Stimulated activated CD4-positive, alpha-beta T cell treated with anti-CD3 and anti-CD28 coated beads, TNF-alpha, amount 100 ng/mL, for 4 hours (primary cell): Measurements from ENCODE around the gene ADTRP.

Experiments used
- DNase-seq, 3 experiments: peaks; one replicate each; pipeline ENCODE4 v3.0.0-alpha.2; 2020; ENCODE audit warnings: low read depth in 3 of 3

ADTRP gene

GRCh38 chr6:11773581-11773980 lies 5.0 kb downstream of the ADTRP start:
- no peak for DNase-seq

GRCh38 chr6:11773013-11773412 lies 5.6 kb downstream of the ADTRP start:
- no peak for DNase-seq

- no peak for DNase-seq
These were observed 6.3 kb downstream of the ADTRP start for GRCh38 chr6:11772109-11772825.

DNA sequence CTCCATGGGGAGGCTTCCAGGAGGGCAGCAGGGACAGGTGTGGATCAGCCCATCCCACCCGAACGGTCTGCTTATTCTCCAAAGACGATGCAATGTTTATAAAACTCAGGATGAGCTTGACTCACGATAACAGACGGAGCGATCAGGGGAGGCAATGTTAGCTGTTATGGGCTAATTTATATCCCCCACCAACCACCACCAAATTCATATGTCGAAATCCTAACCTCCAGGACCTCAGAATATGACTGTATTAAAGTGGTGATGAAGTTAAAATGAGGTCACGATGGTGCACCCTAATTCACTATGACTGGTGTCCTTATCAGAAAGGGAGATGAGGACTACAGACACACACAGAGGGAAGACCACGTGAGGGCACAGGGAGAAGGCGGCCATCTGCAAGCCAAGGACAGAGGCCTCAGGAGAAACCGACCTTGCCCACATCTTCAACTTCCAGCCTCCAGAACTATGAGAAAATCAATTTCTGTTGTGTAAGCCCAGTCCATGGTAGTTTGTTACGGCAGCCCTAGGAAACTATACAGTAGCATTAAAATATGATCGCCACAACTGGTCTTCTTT lies 7.0 kb downstream of the ADTRP start:
- DNase-seq = no peak

- DNase-seq = no peak
These were observed 7.8 kb downstream of the ADTRP start for GRCh38 chr6:11770546-11771466.

DNA sequence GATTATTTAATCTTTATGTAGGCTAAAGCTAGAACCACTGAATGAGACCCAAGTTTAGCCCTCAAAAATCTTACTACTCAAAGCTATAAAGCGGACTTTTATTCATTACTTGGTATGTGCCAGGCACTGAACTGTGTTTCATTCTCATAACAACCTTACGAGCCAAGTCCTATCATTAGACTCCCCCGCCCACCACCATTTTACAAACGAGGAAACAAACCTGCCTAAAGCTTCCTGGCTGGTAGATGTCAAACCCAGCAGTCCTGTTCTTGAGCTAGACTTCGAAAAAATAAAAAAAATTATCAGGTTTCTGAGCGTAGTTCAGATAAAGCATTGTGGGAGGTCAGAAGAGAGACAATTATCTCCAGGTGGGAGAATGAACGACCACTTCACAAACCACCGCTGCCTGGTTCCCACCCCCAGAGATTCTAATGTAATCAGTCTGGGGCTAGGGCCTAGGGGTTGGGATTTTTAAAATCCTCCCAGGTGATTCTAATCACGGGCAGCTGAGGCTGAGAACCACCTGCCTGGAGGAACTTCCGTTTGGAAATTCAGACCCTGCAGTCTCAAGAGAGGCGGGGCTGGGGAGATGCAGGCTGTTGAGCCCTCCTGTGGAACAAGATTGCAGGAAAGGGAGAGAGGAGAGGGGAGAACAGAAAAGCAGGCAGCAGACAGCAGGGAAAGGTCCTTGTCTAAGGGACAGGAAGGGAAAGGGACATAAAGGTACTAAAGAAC lies 8.6 kb downstream of the ADTRP start:
- DNase-seq = no peak

GRCh38 chr6:11769244-11769643 lies 9.4 kb downstream of the ADTRP start:
- DNase-seq = no peak

GRCh38 chr6:11767978-11768756 lies 10.4 kb downstream of the ADTRP start:
- no peak for DNase-seq

DNA sequence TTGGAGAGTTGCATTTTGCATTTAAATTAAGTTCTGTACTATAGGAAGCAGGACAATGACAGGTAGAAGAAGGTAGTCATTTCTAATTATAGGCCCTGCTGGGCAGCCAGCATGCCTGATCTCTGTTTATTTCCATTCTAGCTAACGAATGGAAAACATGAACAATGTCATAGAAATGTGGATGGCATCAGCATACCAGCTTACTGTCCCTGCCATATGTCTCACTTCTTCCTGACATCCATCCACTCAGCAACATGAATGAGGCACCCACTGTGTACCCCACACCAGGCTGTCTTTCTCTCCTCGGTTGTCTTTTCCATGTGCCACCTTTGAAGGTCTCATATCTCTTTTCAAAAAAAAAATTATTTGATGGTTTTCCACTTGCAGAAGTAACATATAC lies 11.1 kb downstream of the ADTRP start:
- no peak for DNase-seq

DNA sequence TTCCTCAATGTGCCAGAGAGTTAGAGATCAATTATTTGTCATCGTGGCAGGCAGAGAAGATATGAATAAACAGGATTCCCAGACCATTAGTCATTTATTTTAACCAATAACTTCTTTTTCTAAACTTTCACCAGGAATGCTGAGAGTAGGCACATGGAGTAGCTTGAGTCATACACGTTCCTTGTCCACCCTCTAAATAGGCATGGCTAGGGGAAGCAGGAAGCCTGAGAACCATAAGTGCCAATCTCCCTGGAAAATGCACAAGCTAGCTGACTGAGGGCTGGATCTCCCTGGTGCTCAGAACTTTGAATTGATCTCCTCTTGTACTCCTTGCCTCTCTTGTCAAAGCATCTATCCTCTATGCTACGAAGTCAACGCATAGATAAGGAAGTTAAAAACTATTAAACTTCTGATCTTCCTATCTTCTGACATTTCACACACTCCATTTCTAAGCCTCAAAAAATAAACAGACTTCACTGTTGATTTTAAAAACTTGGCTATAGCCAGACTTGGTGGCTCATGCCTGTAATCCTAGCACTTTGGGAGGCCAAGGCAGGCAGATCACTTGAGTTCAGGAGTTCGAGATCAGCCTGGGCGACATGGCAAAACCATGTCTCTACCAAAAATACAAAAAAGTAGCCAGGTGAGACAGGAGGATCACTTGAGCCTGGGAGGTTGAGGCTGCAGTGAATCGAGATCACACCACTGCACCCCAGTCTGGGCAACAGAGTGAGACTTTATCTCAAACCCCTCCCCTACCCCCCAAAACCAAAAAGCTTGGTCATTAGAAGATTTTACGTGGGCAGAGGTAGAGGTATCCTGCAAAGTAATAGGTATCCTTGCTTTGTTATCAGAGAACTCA lies 11.8 kb downstream of the ADTRP start:
- DNase-seq = no peak

DNA sequence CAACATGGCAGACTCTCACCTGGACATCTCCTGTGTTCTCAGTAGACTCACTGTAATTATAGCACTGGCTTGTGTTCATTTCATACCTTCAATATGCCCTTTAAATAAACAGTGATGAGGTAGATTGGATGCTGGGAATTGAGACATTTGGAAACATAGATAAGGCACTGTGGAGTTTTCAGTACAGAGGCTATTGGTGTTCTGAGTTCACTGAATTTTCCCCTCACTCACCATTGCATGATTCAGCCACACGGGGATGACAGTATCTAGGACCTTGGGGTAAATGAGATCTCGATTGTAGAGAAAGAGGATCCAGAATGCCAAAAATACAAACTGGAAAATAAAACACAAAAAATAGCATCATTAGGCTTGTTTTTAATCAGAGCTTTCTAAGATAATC lies 12.6 kb downstream of the ADTRP start:
- no peak for DNase-seq

GRCh38 chr6:11764250-11764604 lies 14.4 kb downstream of the ADTRP start:
- DNase-seq = no peak

DNA sequence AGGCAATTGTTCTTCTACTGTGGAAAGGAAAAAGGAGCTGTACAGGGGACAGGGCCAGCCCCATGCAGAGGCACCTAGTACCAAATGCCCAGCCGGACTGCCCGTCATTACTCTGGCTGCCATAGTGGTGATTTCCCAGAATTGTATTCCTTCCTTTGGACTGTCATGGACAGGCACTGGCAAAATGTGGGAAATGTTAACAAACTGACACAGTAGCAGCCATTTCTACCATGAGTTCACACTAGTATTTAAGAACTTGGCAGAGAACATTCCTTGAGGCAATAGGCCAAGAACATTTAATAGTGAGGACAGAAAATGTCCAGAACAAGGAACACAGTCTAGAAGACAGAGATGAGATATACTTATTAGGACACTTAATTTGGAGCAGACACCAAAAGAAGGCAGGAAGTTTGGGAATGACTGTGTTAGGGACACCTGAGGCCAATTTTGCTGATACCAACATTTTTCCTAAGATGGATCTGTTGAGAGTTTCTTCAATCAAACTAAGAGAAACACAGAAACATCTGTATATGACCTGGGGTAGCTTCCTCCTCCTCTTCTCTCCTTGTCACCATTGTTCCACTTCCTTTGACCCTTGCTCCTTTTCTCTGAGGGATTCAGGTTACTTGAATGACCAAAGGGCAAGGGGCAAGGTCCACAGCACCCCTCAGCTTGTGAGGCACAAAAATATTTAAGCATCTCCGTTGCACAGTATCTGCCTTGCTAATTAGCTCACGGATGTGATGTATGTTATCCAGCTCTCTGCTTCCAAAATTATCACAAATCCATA lies 14.9 kb downstream of the ADTRP start:
- no peak for DNase-seq

GRCh38 chr6:11762794-11763459 lies 15.7 kb downstream of the ADTRP start:
- DNase-seq = no peak

DNA sequence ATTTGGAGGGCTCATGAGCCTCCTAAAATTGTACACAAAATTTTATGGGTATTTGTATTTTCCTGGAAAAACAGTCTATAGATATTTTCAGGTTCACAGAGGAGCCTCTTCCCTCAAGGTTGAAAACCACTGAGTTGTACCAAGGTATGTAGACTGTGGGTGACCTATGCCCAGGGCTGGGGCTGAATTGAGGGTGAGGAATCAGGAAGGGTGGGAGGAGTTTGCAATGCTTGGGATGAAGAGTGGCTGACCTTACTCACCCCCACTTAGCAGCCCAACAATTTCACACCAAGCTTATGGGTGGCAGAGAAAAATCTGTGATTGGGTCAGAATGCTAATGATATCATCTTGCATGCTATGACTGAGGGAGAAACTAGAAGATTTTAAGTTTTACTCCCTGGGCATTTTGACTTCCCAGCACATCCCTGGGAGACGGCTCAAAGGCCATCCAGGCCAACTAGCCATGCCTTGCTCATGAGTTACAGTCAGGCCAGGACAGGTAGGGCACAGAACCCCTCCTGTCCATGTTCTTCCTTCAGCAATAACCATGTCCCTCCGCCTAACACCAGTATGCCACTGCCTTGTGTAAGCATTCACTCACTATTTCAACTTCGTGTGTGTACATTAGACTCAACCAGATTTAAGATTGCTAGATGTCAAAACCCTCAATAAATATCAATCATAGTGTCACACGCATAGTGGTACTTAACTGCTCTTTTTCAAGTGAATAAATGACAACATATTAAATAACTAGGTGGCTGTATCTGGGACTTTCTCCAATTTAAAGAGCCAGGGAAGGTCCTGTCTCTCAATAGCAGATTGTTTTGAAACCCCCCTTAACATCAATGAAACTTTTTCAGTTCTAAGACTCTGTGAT lies 16.6 kb downstream of the ADTRP start:
- DNase-seq = no peak

GRCh38 chr6:11760015-11760473 lies 18.6 kb downstream of the ADTRP start:
- no peak for DNase-seq

- no peak for DNase-seq
These were observed 19.7 kb downstream of the ADTRP start for GRCh38 chr6:11758878-11759277.

GRCh38 chr6:11756726-11757125 lies 21.9 kb downstream of the ADTRP start:
- no peak for DNase-seq
